CD4-positive, alpha-beta T cell (primary cell): ENCODE data around the gene CYP26A1. TPM values are rescaled to one million over a fixed set of nuclear protein-coding genes. Genes with fewer than 3 reads are reported as not detected.

ENCODE experiments used
- ATAC-seq: fragments of 200-7000 bp; cut with Tn5 transposase; one replicate; pipeline ENCODE4 v1.10.0; 2022; ENCODE audit warnings: mild to moderate bottlenecking; ENCODE audit not compliant: poor library complexity
- CTCF ChIA-PET: fragments of 350-600 bp; sonication (Branson Sonifier 250); formaldehyde crosslinking; loops from one replicate; lab custom pipeline; 2021; ENCODE audit warnings: antibody characterized with exemption, inconsistent platforms; lab: Charles Lee
- POLR2A ChIA-PET: fragments of 350-600 bp; sonication (Branson Sonifier 250); formaldehyde crosslinking; loops from one replicate; lab custom pipeline; 2021; ENCODE audit warnings: antibody characterized with exemption, inconsistent platforms; lab: Charles Lee
- DNase-seq, 14 experiments: peaks; one replicate each; pipeline ENCODE4 v3.0.0-alpha.2; 2013 to 2020; ENCODE audit warnings: mixed read lengths in 2 of 14
- H3K27ac ChIP-seq, 2 donors: one replicate each; pipeline versions ENCODE4 v1.5.1 to v1.7.0; 2013; ENCODE audit warnings: low read length in 2 of 2, low read depth in 1 of 2, mild to moderate bottlenecking in 1 of 2
- H3K27me3 ChIP-seq, 2 experiments: 1 replicate in 1 of 2; 2 replicates in 1 of 2; pipeline versions ENCODE4 v1.6.1 to v1.7.0; 2013; ENCODE audit warnings: low read length in 2 of 2, control low read depth in 1 of 2, mild to moderate bottlenecking in 1 of 2, moderate library complexity in 1 of 2; ENCODE audit not compliant: insufficient read depth in 2 of 2, control insufficient read depth in 1 of 2
- H3K36me3 ChIP-seq: one replicate; pipeline ENCODE4 v1.6.1; 2013; ENCODE audit warnings: low read length, control low read depth; ENCODE audit not compliant: insufficient read depth
- H3K4me1 ChIP-seq: one replicate; pipeline ENCODE4 v1.6.1; 2013; ENCODE audit warnings: low read length, control low read depth; ENCODE audit not compliant: insufficient read depth
- H3K4me3 ChIP-seq: one replicate; pipeline ENCODE4 v1.5.1; 2013; ENCODE audit warnings: mild to moderate bottlenecking, low read length, moderate library complexity
- H3K9me3 ChIP-seq, 2 experiments: 1 replicate in 1 of 2; 2 replicates in 1 of 2; pipeline versions ENCODE4 v1.6.1 to v1.7.0; 2013; ENCODE audit warnings: low read length in 2 of 2, mild to moderate bottlenecking in 2 of 2, control low read depth in 1 of 2, moderate library complexity in 1 of 2; ENCODE audit not compliant: control insufficient read depth in 1 of 2, insufficient read depth in 1 of 2
- H3K27ac Mint-ChIP-seq: one replicate; pipeline ENCODE4 v1.8.0; 2020; ENCODE audit warnings: mixed read lengths
- H3K27me3 Mint-ChIP-seq: one replicate; pipeline ENCODE4 v1.8.0; 2021; ENCODE audit warnings: mixed read lengths
- H3K36me3 Mint-ChIP-seq: one replicate; pipeline ENCODE4 v1.8.0; 2021; ENCODE audit warnings: low read depth, mixed read lengths
- H3K4me1 Mint-ChIP-seq: one replicate; pipeline ENCODE4 v1.8.0; 2021; ENCODE audit warnings: low read depth, mixed read lengths
- H3K4me3 Mint-ChIP-seq: one replicate; pipeline ENCODE4 v1.8.0; 2020; ENCODE audit warnings: mild to moderate bottlenecking, mixed read lengths
- H3K9me3 Mint-ChIP-seq: one replicate; pipeline ENCODE4 v1.8.0; 2020; ENCODE audit warnings: mixed read lengths
- intact Hi-C, 2 experiments: fragments of 100-400 bp; cut with DNase I in 1 of 2; cut with micrococcal nuclease in 1 of 2; formaldehyde crosslinking; loops; one replicate each; pipeline versions ENCODE4 v1.15.1 to v1.9.0; 2023 to 2025; cut with DNase I, micrococcal nuclease
- total RNA-seq, 174 experiments: library from RNA in 2 of 174; stranded (reverse) in 2 of 174; gene quantifications; one replicate each; pipeline ENCODE4 v1.2.3 and lab custom pipeline; 2021 to 2026
- TF ChIP-seq, protein P1 (sequence below): fragments of 200-600 bp; IDR thresholded peaks from one replicate; pipeline ENCODE4 v1.8.0; 2022; ENCODE audit warnings: antibody characterized with exemption, mild to moderate bottlenecking

CYP26A1 gene
- total RNA-seq, 2 experiments from 2014 or later: not detected

- intact Hi-C loops: no loop called here
- Mint-ChIP-seq H3K27ac (no peak overlapping the region), H3K27me3 (peaks cover 82% of the 10 kb centered on the region), H3K4me3 (no peak overlapping the region), H3K4me1 (peaks cover 52% of the 10 kb centered on the region), H3K9me3 (no peaks in the 10 kb centered on the region), H3K36me3 (no peaks in the 10 kb centered on the region)
- ChIA-PET POLR2A (no interaction called here), CTCF (no interaction called here)
- H3K4me3 ChIP-seq: no peak overlapping the region
- H3K4me1 ChIP-seq: peaks cover 11% of the 10 kb centered on the region
- TF ChIP-seq, protein P1, sequence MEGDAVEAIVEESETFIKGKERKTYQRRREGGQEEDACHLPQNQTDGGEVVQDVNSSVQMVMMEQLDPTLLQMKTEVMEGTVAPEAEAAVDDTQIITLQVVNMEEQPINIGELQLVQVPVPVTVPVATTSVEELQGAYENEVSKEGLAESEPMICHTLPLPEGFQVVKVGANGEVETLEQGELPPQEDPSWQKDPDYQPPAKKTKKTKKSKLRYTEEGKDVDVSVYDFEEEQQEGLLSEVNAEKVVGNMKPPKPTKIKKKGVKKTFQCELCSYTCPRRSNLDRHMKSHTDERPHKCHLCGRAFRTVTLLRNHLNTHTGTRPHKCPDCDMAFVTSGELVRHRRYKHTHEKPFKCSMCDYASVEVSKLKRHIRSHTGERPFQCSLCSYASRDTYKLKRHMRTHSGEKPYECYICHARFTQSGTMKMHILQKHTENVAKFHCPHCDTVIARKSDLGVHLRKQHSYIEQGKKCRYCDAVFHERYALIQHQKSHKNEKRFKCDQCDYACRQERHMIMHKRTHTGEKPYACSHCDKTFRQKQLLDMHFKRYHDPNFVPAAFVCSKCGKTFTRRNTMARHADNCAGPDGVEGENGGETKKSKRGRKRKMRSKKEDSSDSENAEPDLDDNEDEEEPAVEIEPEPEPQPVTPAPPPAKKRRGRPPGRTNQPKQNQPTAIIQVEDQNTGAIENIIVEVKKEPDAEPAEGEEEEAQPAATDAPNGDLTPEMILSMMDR: no peak
- DNase-seq (no peak), ATAC-seq (no peak)
- peaks cover 44 to 82% of the 10 kb centered on the region in 2 experiments for H3K27me3 ChIP-seq
- peaks cover 0 to 5% of the 10 kb centered on the region in 2 experiments for H3K9me3 ChIP-seq
- no peaks in the 10 kb centered on the region for H3K36me3 ChIP-seq
- H3K27ac ChIP-seq: no peak overlapping the region
Measured at GRCh38 chr10:93067443-93068365, 6.0 kb upstream of the CYP26A1 start.

DNA sequence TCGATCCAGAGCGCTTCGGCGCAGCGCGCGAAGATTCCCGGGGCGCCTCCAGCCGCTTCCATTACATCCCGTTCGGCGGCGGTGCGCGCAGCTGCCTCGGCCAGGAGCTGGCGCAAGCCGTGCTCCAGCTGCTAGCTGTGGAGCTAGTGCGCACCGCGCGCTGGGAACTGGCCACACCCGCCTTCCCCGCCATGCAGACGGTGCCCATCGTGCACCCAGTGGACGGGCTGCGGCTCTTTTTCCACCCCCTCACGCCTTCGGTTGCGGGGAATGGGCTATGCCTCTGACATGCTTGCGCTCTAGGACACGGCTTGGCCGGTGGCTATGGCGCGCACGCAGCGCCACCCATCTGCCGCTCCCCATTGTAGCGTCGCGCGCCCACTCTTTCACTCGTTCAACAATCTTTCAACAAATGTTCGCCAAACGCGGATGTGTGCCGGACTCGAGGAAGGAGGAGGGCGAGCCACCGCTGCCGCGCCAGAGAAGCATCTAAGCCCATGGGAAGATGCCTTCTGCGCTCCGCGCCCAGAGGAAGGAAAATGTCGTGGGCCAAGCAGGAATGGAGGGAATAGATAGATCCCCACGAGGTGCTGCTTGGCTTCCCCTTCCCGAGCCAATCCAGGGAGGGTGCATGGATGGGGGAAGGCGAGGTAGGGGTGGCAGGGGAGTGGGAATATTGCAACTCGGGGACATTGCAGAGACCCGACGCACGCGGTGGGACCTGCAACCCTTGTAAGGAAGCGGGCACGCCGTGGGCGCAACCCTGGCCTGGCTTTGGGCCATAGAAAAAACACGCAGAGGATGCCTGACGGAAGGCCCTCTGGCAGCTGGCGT lies 5.1 kb upstream of the CYP26A1 start:
- TF ChIP-seq, protein P1: no peak
- Mint-ChIP-seq H3K27me3 (peaks cover 82% of the 10 kb centered on the region), H3K27ac (no peak overlapping the region), H3K36me3 (no peaks in the 10 kb centered on the region), H3K4me3 (no peak overlapping the region), H3K4me1 (peaks cover 50% of the 10 kb centered on the region), H3K9me3 (no peaks in the 10 kb centered on the region)
- H3K9me3 ChIP-seq: peaks cover 0 to 8% of the 10 kb centered on the region in 2 experiments
- H3K4me1 ChIP-seq: peaks cover 20% of the 10 kb centered on the region
- POLR2A ChIA-PET: no interaction called here
- CTCF ChIA-PET: no interaction called here
- H3K27ac ChIP-seq: no peak overlapping the region
- intact Hi-C loops: no loop called here
- ATAC-seq (no peak), DNase-seq (no peak)
- no peaks in the 10 kb centered on the region for H3K36me3 ChIP-seq
- H3K27me3 ChIP-seq: peaks cover 53 to 88% of the 10 kb centered on the region in 2 experiments
- H3K4me3 ChIP-seq: no peak overlapping the region

DNA sequence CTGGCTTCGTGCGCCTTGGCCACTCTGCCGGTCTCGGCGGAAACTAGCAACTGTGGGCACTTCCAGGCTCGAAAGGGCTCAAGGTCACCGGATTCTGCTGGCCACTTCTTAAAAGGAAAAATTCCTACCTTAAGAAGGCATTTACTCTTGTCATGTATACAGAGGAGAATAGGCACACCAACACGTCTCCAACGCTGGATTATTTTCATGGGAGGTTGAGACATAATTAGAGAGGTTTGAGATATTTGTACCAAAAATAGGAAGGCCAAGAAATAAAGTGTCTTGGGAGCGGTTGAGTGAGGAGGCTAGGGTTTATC lies 4.5 kb upstream of the CYP26A1 start:
- no peaks in the 10 kb centered on the region for H3K9me3 Mint-ChIP-seq
- DNase-seq: no peak
- Histone ChIP-seq H3K4me1 (peaks cover 25% of the 10 kb centered on the region), H3K27me3 (peaks cover 56 to 86% of the 10 kb centered on the region in 2 experiments), H3K36me3 (no peaks in the 10 kb centered on the region), H3K4me3 (no peak overlapping the region), H3K27ac (no peak overlapping the region), H3K9me3 (peaks cover 0 to 8% of the 10 kb centered on the region in 2 experiments)
- intact Hi-C loops: no loop called here
- H3K36me3 Mint-ChIP-seq: no peaks in the 10 kb centered on the region
- ATAC-seq: no peak
- ChIA-PET POLR2A (no interaction called here), CTCF (no interaction called here)
- H3K27ac Mint-ChIP-seq: no peak overlapping the region
- H3K4me3 Mint-ChIP-seq: no peak overlapping the region
- H3K27me3 Mint-ChIP-seq: peaks cover 78% of the 10 kb centered on the region
- TF ChIP-seq, protein P1: no peak
- H3K4me1 Mint-ChIP-seq: peaks cover 46% of the 10 kb centered on the region
